PC-9 (cell line): Measurements from ENCODE around the gene DICER1. TPM values are rescaled to one million over a fixed set of nuclear protein-coding genes. Genes with fewer than 3 reads are reported as not detected.

Experiments used
- BruUV-seq: library from RNA; stranded (reverse); fragments of 400-500 nt; replicated peaks from 2 replicates; lab custom pipeline; 2021; lab: Mats Ljungman, UMichigan
- CTCF ChIA-PET: fragments of 300-600 bp; sonication (Branson Sonifier 250); formaldehyde crosslinking; loops from one replicate; lab custom pipeline; 2022; ENCODE audit warnings: antibody characterized with exemption; lab: Charles Lee
- POLR2A ChIA-PET: fragments of 300-600 bp; sonication (Branson Sonifier 250); formaldehyde crosslinking; loops from one replicate; lab custom pipeline; 2022; ENCODE audit warnings: antibody characterized with exemption; ENCODE audit not compliant: unreplicated experiment; lab: Charles Lee
- DNase-seq, 2 experiments: peaks; one replicate each; pipeline versions ENCODE4 v3.0.0 to v3.0.0-alpha.2; 2015 to 2022; ENCODE audit warnings: mixed read lengths in 1 of 2
- H2AFZ ChIP-seq: fragments of 200-600 bp; sonication (generic); 2 replicates; pipeline ENCODE4 v1.8.1; 2017; ENCODE audit warnings: antibody characterized with exemption
- H3F3A ChIP-seq: fragments of 200-600 bp; sonication (generic); 2 replicates; pipeline ENCODE4 v1.8.1; 2017; ENCODE audit warnings: antibody characterized with exemption, mild to moderate bottlenecking, low read depth; ENCODE audit not compliant: insufficient read depth
- H3K27ac ChIP-seq: fragments of 200-600 bp; sonication (generic); 2 replicates; pipeline ENCODE4 v1.6.1; 2016; ENCODE audit warnings: mixed run types
- H3K27me3 ChIP-seq: fragments of 200-600 bp; sonication (generic); 2 replicates; pipeline ENCODE4 v1.6.1; 2016; ENCODE audit warnings: low read depth, mixed run types; ENCODE audit not compliant: insufficient read depth
- H3K36me3 ChIP-seq: fragments of 200-600 bp; sonication (generic); 2 replicates; pipeline ENCODE4 v1.6.1; 2016; ENCODE audit warnings: low read depth, mixed run types
- H3K4me1 ChIP-seq: fragments of 200-600 bp; sonication (generic); replicated peaks from 2 replicates; pipeline ENCODE4 v1.6.1; 2016; ENCODE audit warnings: mixed run types; ENCODE audit not compliant: insufficient read depth
- H3K4me2 ChIP-seq: fragments of 200-600 bp; sonication (generic); 2 replicates; pipeline ENCODE4 v1.6.1; 2017; ENCODE audit warnings: mixed run types
- H3K4me3 ChIP-seq: fragments of 200-600 bp; sonication (generic); 2 replicates; pipeline ENCODE4 v1.6.1; 2016; ENCODE audit warnings: mixed run types
- H3K79me2 ChIP-seq: fragments of 200-600 bp; sonication (generic); 2 replicates; pipeline ENCODE4 v1.6.1; 2017; ENCODE audit warnings: low read depth, mixed run types
- H3K9me2 ChIP-seq: fragments of 200-600 bp; sonication (generic); 2 replicates; pipeline ENCODE4 v1.8.1; 2017; ENCODE audit warnings: mild to moderate bottlenecking; ENCODE audit not compliant: insufficient read depth
- H3K9me3 ChIP-seq: fragments of 200-600 bp; sonication (generic); 2 replicates; pipeline ENCODE4 v1.8.1; 2016; ENCODE audit warnings: low read depth; ENCODE audit not compliant: insufficient read depth
- H4K20me1 ChIP-seq: fragments of 200-600 bp; sonication (generic); 2 replicates; pipeline ENCODE4 v1.8.1; 2017; ENCODE audit not compliant: insufficient read depth
- EZH2 ChIP-seq: fragments of 200-600 bp; sonication (generic); IDR thresholded peaks from 2 replicates; pipeline ENCODE4 v1.8.0; 2017; ENCODE audit warnings: antibody characterized with exemption, low read depth
- intact Hi-C: fragments of 100-400 bp; cut with micrococcal nuclease; formaldehyde crosslinking; loops from one replicate; pipeline ENCODE4 v1.10.0; 2022; ENCODE audit not compliant: unreplicated experiment
- total RNA-seq: library from RNA; stranded (reverse); gene quantifications from 2 replicates; pipeline ENCODE4 v1.2.3, GENCODE V29; 2021
- TF ChIP-seq, protein P1 (sequence below): fragments of 200-600 bp; sonication (generic); conservative IDR thresholded peaks from 2 replicates; pipeline ENCODE4 v1.6.1; 2017; ENCODE audit warnings: mixed run types, antibody characterized with exemption, mild to moderate bottlenecking, moderate library complexity

DICER1 gene
- total RNA-seq, 1 experiment from 2014 or later = 15.1 TPM

- POLR2A ChIA-PET = no interaction called here
- H3K36me3 ChIP-seq = no peaks in the 10 kb centered on the region
- H3K4me1 ChIP-seq = peaks cover 8% of the 10 kb centered on the region
- H3K9me3 ChIP-seq = no peaks in the 10 kb centered on the region
- H3K4me3 ChIP-seq = no peak overlapping the region
- no peaks in the 10 kb centered on the region for H3K79me2 ChIP-seq
- no TSS peak for BruUV-seq
- no peaks in the 10 kb centered on the region for H3K9me2 ChIP-seq
- H4K20me1 ChIP-seq = no peaks in the 10 kb centered on the region
- no peak overlapping the region for H2AFZ ChIP-seq
- DNase-seq = no peak
- no peak overlapping the region for H3K4me2 ChIP-seq
- H3K27me3 ChIP-seq = no peaks in the 10 kb centered on the region
- CTCF ChIA-PET = no interaction called here
- intact Hi-C loops = no loop called here
- peaks cover 7% of the 10 kb centered on the region; the same call in 1 of the 2 replicates for H3F3A ChIP-seq
- no peak overlapping the region for H3K27ac ChIP-seq
- TF ChIP-seq, protein P1, sequence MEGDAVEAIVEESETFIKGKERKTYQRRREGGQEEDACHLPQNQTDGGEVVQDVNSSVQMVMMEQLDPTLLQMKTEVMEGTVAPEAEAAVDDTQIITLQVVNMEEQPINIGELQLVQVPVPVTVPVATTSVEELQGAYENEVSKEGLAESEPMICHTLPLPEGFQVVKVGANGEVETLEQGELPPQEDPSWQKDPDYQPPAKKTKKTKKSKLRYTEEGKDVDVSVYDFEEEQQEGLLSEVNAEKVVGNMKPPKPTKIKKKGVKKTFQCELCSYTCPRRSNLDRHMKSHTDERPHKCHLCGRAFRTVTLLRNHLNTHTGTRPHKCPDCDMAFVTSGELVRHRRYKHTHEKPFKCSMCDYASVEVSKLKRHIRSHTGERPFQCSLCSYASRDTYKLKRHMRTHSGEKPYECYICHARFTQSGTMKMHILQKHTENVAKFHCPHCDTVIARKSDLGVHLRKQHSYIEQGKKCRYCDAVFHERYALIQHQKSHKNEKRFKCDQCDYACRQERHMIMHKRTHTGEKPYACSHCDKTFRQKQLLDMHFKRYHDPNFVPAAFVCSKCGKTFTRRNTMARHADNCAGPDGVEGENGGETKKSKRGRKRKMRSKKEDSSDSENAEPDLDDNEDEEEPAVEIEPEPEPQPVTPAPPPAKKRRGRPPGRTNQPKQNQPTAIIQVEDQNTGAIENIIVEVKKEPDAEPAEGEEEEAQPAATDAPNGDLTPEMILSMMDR = no peak
- TF ChIP-seq EZH2 = no peak
Measured at GRCh38 chr14:95192311-95192710, 35.0 kb upstream of the DICER1 start.

- ChIA-PET POLR2A (no interaction called here), CTCF (no interaction called here)
- no peaks in the 10 kb centered on the region; the same call in 1 of the 2 replicates for H3F3A ChIP-seq
- no peak overlapping the region for H3K27ac ChIP-seq
- no peaks in the 10 kb centered on the region for H3K36me3 ChIP-seq
- H3K4me1 ChIP-seq = peaks cover under 1% of the 10 kb centered on the region; the same call in 1 of the 2 replicates
- TF ChIP-seq, protein P1 = no peak
- no peak overlapping the region for H3K4me3 ChIP-seq
- H4K20me1 ChIP-seq = no peaks in the 10 kb centered on the region
- H3K9me3 ChIP-seq = no peaks in the 10 kb centered on the region
- no peak overlapping the region for H3K4me2 ChIP-seq
- no peak overlapping the region for H2AFZ ChIP-seq
- no TSS peak for BruUV-seq
- H3K27me3 ChIP-seq = no peaks in the 10 kb centered on the region
- no peaks in the 10 kb centered on the region for H3K9me2 ChIP-seq
- DNase-seq = no peak
- H3K79me2 ChIP-seq = no peaks in the 10 kb centered on the region
- intact Hi-C loops = no loop called here
Measured at GRCh38 chr14:95191445-95192199, 34.3 kb upstream of the DICER1 start.

DNA sequence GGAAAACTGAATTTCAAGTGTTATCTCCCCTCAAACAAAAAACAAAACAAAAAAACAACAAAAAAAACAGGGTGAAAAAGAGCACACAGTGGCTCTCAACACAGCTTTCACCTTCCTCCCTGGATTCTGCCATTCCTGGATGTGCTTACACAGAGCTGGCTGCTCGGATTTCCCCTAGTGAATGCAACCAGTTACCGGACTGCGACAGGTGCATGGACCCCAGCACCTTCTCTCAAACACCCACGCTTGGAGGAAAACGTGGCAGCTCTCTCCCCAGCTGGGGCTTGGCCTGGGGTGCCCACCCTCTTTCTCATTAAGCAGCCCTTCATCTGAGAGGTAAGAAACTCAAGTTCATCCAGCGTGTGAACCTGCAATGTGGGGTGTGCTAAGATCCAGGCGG lies 33.5 kb upstream of the DICER1 start:
- Histone ChIP-seq H3F3A (no peaks in the 10 kb centered on the region), H2AFZ (no peak overlapping the region), H3K4me1 (no peaks in the 10 kb centered on the region), H4K20me1 (no peaks in the 10 kb centered on the region), H3K27me3 (no peaks in the 10 kb centered on the region), H3K36me3 (no peaks in the 10 kb centered on the region), H3K79me2 (no peaks in the 10 kb centered on the region), H3K9me3 (no peaks in the 10 kb centered on the region), H3K4me3 (no peak overlapping the region), H3K9me2 (no peaks in the 10 kb centered on the region), H3K27ac (no peak overlapping the region), H3K4me2 (no peak overlapping the region)
- ChIA-PET POLR2A (no interaction called here), CTCF (no interaction called here)
- TF ChIP-seq, protein P1 = no peak
- no peak for TF ChIP-seq EZH2
- DNase-seq = no peak
- intact Hi-C loops = no loop called here
- BruUV-seq = no TSS peak
